IMR-90 (cell line): ENCODE data around the gene FBXW5. TPM values are rescaled to one million over a fixed set of nuclear protein-coding genes. Genes with fewer than 3 reads are reported as not detected.

ENCODE experiments used
- ATAC-seq: fragments of 200-7000 bp; cut with Tn5 transposase; 2 replicates; pipeline ENCODE4 v1.9.1; 2020; ENCODE audit warnings: low read depth, mild to moderate bottlenecking, moderate library complexity
- BruUV-seq: library from RNA; stranded (reverse); fragments of 400-500 nt; replicated peaks from 2 replicates; lab custom pipeline; 2021; lab: Mats Ljungman, UMichigan
- CTCF ChIA-PET: fragments of 300-600 bp; formaldehyde crosslinking; extraction: SDS; loops from one replicate; lab custom pipeline; 2021; ENCODE audit warnings: antibody characterized with exemption; lab: Yijun Ruan, JAX
- POLR2A ChIA-PET: fragments of 300-600 bp; sonication (Branson Sonifier 250); formaldehyde crosslinking; loops from one replicate; lab custom pipeline; 2022; ENCODE audit warnings: antibody characterized with exemption; ENCODE audit not compliant: unreplicated experiment; lab: Charles Lee
- DNase-seq: peaks from one replicate; pipeline ENCODE4 v3.0.0; 2013
- H2AFZ ChIP-seq: replicated peaks from 2 replicates; pipeline ENCODE3; 2013; ENCODE audit warnings: low read length, mild to moderate bottlenecking; ENCODE audit not compliant: poor library complexity
- H2AK5ac ChIP-seq: 2 replicates; pipeline ENCODE4 v1.6.1; 2013; ENCODE audit warnings: low read depth, low read length, inconsistent platforms
- H2AK9ac ChIP-seq: replicated peaks from 2 replicates; pipeline ENCODE3; 2013; ENCODE audit warnings: mild to moderate bottlenecking, low read depth, low read length, moderate library complexity; ENCODE audit not compliant: poor library complexity
- H2BK120ac ChIP-seq: 2 replicates; pipeline ENCODE4 v1.6.1; 2013; ENCODE audit warnings: low read depth, low read length, inconsistent platforms
- H2BK15ac ChIP-seq: 3 replicates; pipeline ENCODE4 v1.6.1; 2013; ENCODE audit warnings: low read depth, low read length, inconsistent platforms
- H2BK20ac ChIP-seq: 2 replicates; pipeline ENCODE4 v1.6.1; 2013; ENCODE audit warnings: low read depth, mild to moderate bottlenecking, inconsistent platforms, low read length, moderate library complexity
- H2BK5ac ChIP-seq: 2 replicates; pipeline ENCODE4 v1.6.1; 2013; ENCODE audit warnings: mild to moderate bottlenecking, low read depth, low read length, inconsistent platforms; ENCODE audit not compliant: poor library complexity, severe bottlenecking
- H3K14ac ChIP-seq: replicated peaks from 2 replicates; pipeline ENCODE4 v1.6.1; 2013; ENCODE audit warnings: low read depth, low read length, inconsistent platforms
- H3K18ac ChIP-seq: 2 replicates; pipeline ENCODE4 v1.6.1; 2013; ENCODE audit warnings: low read depth, low read length, control low read depth
- H3K23ac ChIP-seq: 2 replicates; pipeline ENCODE4 v1.6.1; 2013; ENCODE audit warnings: low read depth, low read length, inconsistent platforms
- H3K27ac ChIP-seq: 2 replicates; pipeline ENCODE4 v1.5.1; 2013; ENCODE audit warnings: mild to moderate bottlenecking, control low read depth, low read length; ENCODE audit not compliant: insufficient read depth
- H3K27me3 ChIP-seq: 2 replicates; pipeline ENCODE4 v1.6.1; 2013; ENCODE audit warnings: low read length; ENCODE audit not compliant: control insufficient read depth, insufficient read depth
- H3K36me3 ChIP-seq: 2 replicates; pipeline ENCODE4 v1.6.1; 2013; ENCODE audit warnings: low read length, mixed read lengths; ENCODE audit not compliant: control insufficient read depth, insufficient read depth
- H3K4ac ChIP-seq: 2 replicates; pipeline ENCODE4 v1.6.1; 2013; ENCODE audit warnings: low read depth, low read length, inconsistent platforms
- H3K4me1 ChIP-seq: 2 replicates; pipeline ENCODE4 v1.6.1; 2013; ENCODE audit warnings: low read length, mixed read lengths; ENCODE audit not compliant: control insufficient read depth, insufficient read depth
- H3K4me2 ChIP-seq: 2 replicates; pipeline ENCODE4 v1.6.1; 2013; ENCODE audit warnings: low read depth, mild to moderate bottlenecking, control low read depth, low read length, moderate library complexity
- H3K4me3 ChIP-seq: 2 replicates; pipeline ENCODE4 v1.5.1; 2013; ENCODE audit warnings: low read depth, mild to moderate bottlenecking, control low read depth, low read length, moderate library complexity; ENCODE audit not compliant: insufficient read depth
- H3K56ac ChIP-seq: 2 replicates; pipeline ENCODE4 v1.6.1; 2013; ENCODE audit warnings: low read length, inconsistent platforms; ENCODE audit not compliant: insufficient read depth; ENCODE audit errors: extremely low read depth
- H3K79me1 ChIP-seq, 2 experiments: 2 replicates each; pipeline ENCODE4 v1.6.1; 2013; ENCODE audit warnings: low read length in 2 of 2, inconsistent platforms in 1 of 2, low read depth in 1 of 2
- H3K9ac ChIP-seq: 2 replicates; pipeline ENCODE4 v1.6.1; 2013; ENCODE audit warnings: low read depth, low read length, control low read depth
- H3K9me1 ChIP-seq: 2 replicates; pipeline ENCODE4 v1.6.1; 2013; ENCODE audit warnings: low read length, inconsistent platforms; ENCODE audit not compliant: insufficient read depth
- H3K9me3 ChIP-seq: 2 replicates; pipeline ENCODE4 v1.6.1; 2013; ENCODE audit warnings: low read length; ENCODE audit not compliant: control insufficient read depth, insufficient read depth
- H4K20me1 ChIP-seq: 2 replicates; pipeline ENCODE4 v1.6.1; 2013; ENCODE audit warnings: low read length, inconsistent platforms; ENCODE audit not compliant: insufficient read depth
- H4K5ac ChIP-seq: 2 replicates; pipeline ENCODE4 v1.6.1; 2013; ENCODE audit warnings: mild to moderate bottlenecking, low read depth, low read length, control low read depth
- H4K8ac ChIP-seq, 2 experiments: 2 replicates each; pipeline ENCODE4 v1.6.1; 2013; ENCODE audit warnings: low read depth in 2 of 2, low read length in 2 of 2, control low read depth in 1 of 2, inconsistent platforms in 1 of 2
- H4K91ac ChIP-seq: 2 replicates; pipeline ENCODE4 v1.6.1; 2013; ENCODE audit warnings: low read depth, low read length, inconsistent platforms; ENCODE audit not compliant: insufficient read depth
- BHLHE40 ChIP-seq: fragments of 150-350 bp; IDR thresholded peaks from 2 replicates; pipeline ENCODE4 v1.6.1; 2016; ENCODE audit warnings: mild to moderate bottlenecking, low read depth, low read length
- ELK1 ChIP-seq: fragments of 150-350 bp; IDR thresholded peaks from 2 replicates; pipeline ENCODE4 v1.6.1; 2016; ENCODE audit warnings: low read depth, mild to moderate bottlenecking, low read length, moderate library complexity, borderline replicate concordance
- FOS ChIP-seq: fragments of 150-350 bp; IDR thresholded peaks from 2 replicates; pipeline ENCODE4 v1.6.1; 2016; ENCODE audit warnings: low read depth, low read length
- MXI1 ChIP-seq: IDR thresholded peaks from 2 replicates; pipeline ENCODE4 v1.6.1; 2012; ENCODE audit warnings: low read depth, mild to moderate bottlenecking, low read length, moderate library complexity, borderline replicate concordance
- POLR2A ChIP-seq: IDR thresholded peaks from 2 replicates; pipeline ENCODE4 v1.6.1; 2012; ENCODE audit warnings: mild to moderate bottlenecking, low read depth, low read length
- RAD21 ChIP-seq: IDR thresholded peaks from 2 replicates; pipeline ENCODE4 v1.6.1; 2012; ENCODE audit warnings: low read length, improper control_type of control experiment
- whole genome bisulfite sequencing, 2 experiments: methylation state at CpG; one replicate each; pipeline versions ENCODE4 v1.1.5 to v1.1.7; 2013; ENCODE audit warnings: missing lambda C conversion rate in 2 of 2; ENCODE audit not compliant: insufficient read length in 1 of 2; ENCODE audit errors: extremely low coverage in 2 of 2; 5-methylcytosine and 5-hydroxymethylcytosine counted together
- dilution Hi-C: fragments of 300-500 bp; cut with HindIII; formaldehyde crosslinking; loops from one replicate; pipeline ENCODE4 v1.14.3; 2018; ENCODE audit warnings: low sequenced_read_pairs; ENCODE audit not compliant: unreplicated experiment
- in situ Hi-C: fragments of 300-500 bp; cut with MboI; formaldehyde crosslinking; loops from 3 replicates; pipeline ENCODE4 v1.14.3; 2019; ENCODE audit warnings: low sequenced_read_pairs, inconsistent platforms, mixed read lengths
- intact Hi-C: fragments of 100-400 bp; cut with micrococcal nuclease; formaldehyde crosslinking; loops from 2 replicates; pipeline ENCODE4 v1.10.0; 2022
- polyA plus RNA-seq, 3 experiments: library from polyadenylated mRNA; depleted of rRNA; stranded (reverse); fragments of >200 nt; gene quantifications; 2 replicates each; pipeline ENCODE4 v1.2.3, GENCODE V29; 2012; ENCODE audit warnings: low replicate concordance in 1 of 3
- total RNA-seq: library from RNA; depleted of rRNA; stranded (reverse); fragments of >200 nt; gene quantifications from 2 replicates; pipeline ENCODE4 v1.2.3, GENCODE V29; 2012; rRNA removed

The FBXW5 gene
- total and polyA plus RNA-seq, 2 of the 4 experiments (the other 2 are of a cell fraction): 65.1 to 80.2 TPM

- dilution Hi-C loops (no loop called here), intact Hi-C loops (no loop called here), in situ Hi-C loops (no loop called here)
- H3K27ac ChIP-seq: no peak overlapping the region
- H3K9me1 ChIP-seq: peaks cover 14% of the 10 kb centered on the region; the same call in 1 of the 2 replicates
- H3K9me3 ChIP-seq: no peaks in the 10 kb centered on the region
- no peak overlapping the region for H2BK20ac ChIP-seq
- H3K56ac ChIP-seq: no peak overlapping the region
- 0 out of 2 replicates have a peak, but pooled peaks cover 8% of the 10 kb centered on the region for H3K36me3 ChIP-seq
- H3K4ac ChIP-seq: no peak overlapping the region
- DNase-seq (no peak), ATAC-seq (no peak)
- WGBS, 2 experiments: 100% methylated on average over 6 of the region's 13 CpGs; no CpG with 5 or more reads in 1 of the 2 experiments
- no peak overlapping the region for H4K8ac ChIP-seq
- no peak for TF ChIP-seq MXI1
- no peak for TF ChIP-seq FOS
- TF ChIP-seq RAD21: no peak
- TF ChIP-seq ELK1: no peak
- no peak for TF ChIP-seq BHLHE40
- TF ChIP-seq POLR2A: no peak
- no peak overlapping the region for H2BK120ac ChIP-seq
- no peak overlapping the region for H4K5ac ChIP-seq
- no peak overlapping the region for H2AK5ac ChIP-seq
- no peak overlapping the region for H3K9ac ChIP-seq
- H3K18ac ChIP-seq: no peak overlapping the region
- H3K79me1 ChIP-seq: peaks cover 18 to 73% of the 10 kb centered on the region in 2 experiments
- no peak overlapping the region for H2BK15ac ChIP-seq
- H3K27me3 ChIP-seq: no peaks in the 10 kb centered on the region
- H3K14ac ChIP-seq: no peak overlapping the region
- peaks cover 3% of the 10 kb centered on the region for H3K4me1 ChIP-seq
- no peak overlapping the region for H3K4me3 ChIP-seq
- no peak overlapping the region for H4K91ac ChIP-seq
- POLR2A ChIA-PET: no interaction called here
- H4K20me1 ChIP-seq: peaks cover 19% of the 10 kb centered on the region
- no peak overlapping the region for H2BK5ac ChIP-seq
- no peak overlapping the region for H2AK9ac ChIP-seq
- CTCF ChIA-PET: no interaction called here
- no peak overlapping the region for H2AFZ ChIP-seq
- no peak overlapping the region for H3K23ac ChIP-seq
- H3K4me2 ChIP-seq: no peak overlapping the region
- BruUV-seq: no TSS peak
Observed at GRCh38 chr9:136890661-136891060, 53.9 kb downstream of the FBXW5 start.

Other genes starting within 250 kb of the FBXW5 start
Only the 30 nearest of the 32 such genes appear.
- gene DIPK1B, start 232.2 kb downstream of the FBXW5 start, total RNA-seq: 3.1 and 3.4 TPM in 2 replicates
- 7.1 and 8.5 TPM in 2 replicates for gene DIPK1B, start 232.2 kb downstream of the FBXW5 start, polyA plus RNA-seq (2012; rRNA removed)
- gene LCN10, start 201.8 kb downstream of the FBXW5 start, total RNA-seq: not detected in 2 replicates
- not detected in 2 replicates for gene LCN10, start 201.8 kb downstream of the FBXW5 start, polyA plus RNA-seq (2012; rRNA removed)
- gene LCN6, start 196.2 kb downstream of the FBXW5 start, total RNA-seq: not detected in 2 replicates
- not detected in 2 replicates for gene LCN6, start 196.2 kb downstream of the FBXW5 start, polyA plus RNA-seq (2012; rRNA removed)
- not detected in 2 replicates for gene LCN8, start 186.5 kb downstream of the FBXW5 start, total RNA-seq
- gene LCN8, start 186.5 kb downstream of the FBXW5 start, polyA plus RNA-seq (2012; rRNA removed): not detected in 2 replicates
- gene LCN15, start 180.2 kb downstream of the FBXW5 start, total RNA-seq: not detected in 2 replicates
- not detected in 2 replicates for gene LCN15, start 180.2 kb downstream of the FBXW5 start, polyA plus RNA-seq (2012; rRNA removed)
- 37.2 and 39.1 TPM in 2 replicates for gene TMEM141, start 153.4 kb downstream of the FBXW5 start, total RNA-seq
- gene TMEM141, start 153.4 kb downstream of the FBXW5 start, polyA plus RNA-seq (2012; rRNA removed): 72.6 and 77.8 TPM in 2 replicates
- gene CCDC183, start 148.4 kb downstream of the FBXW5 start, total RNA-seq: under 0.01 TPM in 1 of 2 replicates, not detected in the other
- gene CCDC183, start 148.4 kb downstream of the FBXW5 start, polyA plus RNA-seq (2012; rRNA removed): 0.29 and 0.44 TPM in 2 replicates
- 43.9 and 47.5 TPM in 2 replicates for gene RABL6, start 136.8 kb downstream of the FBXW5 start, total RNA-seq
- 37.1 and 40.4 TPM in 2 replicates for gene RABL6, start 136.8 kb downstream of the FBXW5 start, polyA plus RNA-seq (2012; rRNA removed)
- 0.18 and 0.28 TPM in 2 replicates for gene AJM1, start 102.3 kb downstream of the FBXW5 start, total RNA-seq
- gene AJM1, start 102.3 kb downstream of the FBXW5 start, polyA plus RNA-seq (2012; rRNA removed): 1.5 and 1.9 TPM in 2 replicates
- gene PHPT1, start 95.3 kb downstream of the FBXW5 start, total RNA-seq: 70.3 and 79.8 TPM in 2 replicates
- gene PHPT1, start 95.3 kb downstream of the FBXW5 start, polyA plus RNA-seq (2012; rRNA removed): 214 and 338 TPM in 2 replicates
- gene MAMDC4, start 92.4 kb downstream of the FBXW5 start, total RNA-seq: 0.18 and 0.28 TPM in 2 replicates
- gene MAMDC4, start 92.4 kb downstream of the FBXW5 start, polyA plus RNA-seq (2012; rRNA removed): 3.5 and 5.0 TPM in 2 replicates
- 279 and 538 TPM in 2 replicates for gene EDF1, start 78.4 kb downstream of the FBXW5 start, total RNA-seq
- gene EDF1, start 78.4 kb downstream of the FBXW5 start, polyA plus RNA-seq (2012; rRNA removed): 701 and 703 TPM in 2 replicates
- gene TRAF2, start 58.2 kb downstream of the FBXW5 start, total RNA-seq: 5.8 and 6.6 TPM in 2 replicates
- 12.0 and 12.9 TPM in 2 replicates for gene TRAF2, start 58.2 kb downstream of the FBXW5 start, polyA plus RNA-seq (2012; rRNA removed)
- gene C8G, start 505 bp upstream of the FBXW5 start, total RNA-seq: not detected in 2 replicates
- 0.37 and 0.80 TPM in 2 replicates for gene C8G, start 505 bp upstream of the FBXW5 start, polyA plus RNA-seq (2012; rRNA removed)
- not detected in 2 replicates for gene LCN12, start 7.5 kb upstream of the FBXW5 start, total RNA-seq
- gene LCN12, start 7.5 kb upstream of the FBXW5 start, polyA plus RNA-seq (2012; rRNA removed): 0.12 TPM in 1 of 2 replicates, not detected in the other
- gene PTGDS, start 32.8 kb upstream of the FBXW5 start, total RNA-seq: not detected in 2 replicates
- 0.87 and 1.2 TPM in 2 replicates for gene PTGDS, start 32.8 kb upstream of the FBXW5 start, polyA plus RNA-seq (2012; rRNA removed)
- not detected in 2 replicates for gene LCNL1, start 38.3 kb upstream of the FBXW5 start, total RNA-seq
- gene LCNL1, start 38.3 kb upstream of the FBXW5 start, polyA plus RNA-seq (2012; rRNA removed): 0.13 and 0.15 TPM in 2 replicates
- gene PAXX, start 47.7 kb upstream of the FBXW5 start, total RNA-seq: 4.4 and 5.7 TPM in 2 replicates
- gene PAXX, start 47.7 kb upstream of the FBXW5 start, polyA plus RNA-seq (2012; rRNA removed): 24.6 and 30.2 TPM in 2 replicates
- gene CLIC3, start 51.8 kb upstream of the FBXW5 start, total RNA-seq: 0.18 and 0.28 TPM in 2 replicates
- 1.7 and 2.1 TPM in 2 replicates for gene CLIC3, start 51.8 kb upstream of the FBXW5 start, polyA plus RNA-seq (2012; rRNA removed)
- 3.8 and 4.4 TPM in 2 replicates for gene ABCA2, start 83.5 kb upstream of the FBXW5 start, total RNA-seq
- gene ABCA2, start 83.5 kb upstream of the FBXW5 start, polyA plus RNA-seq (2012; rRNA removed): 46.0 and 52.3 TPM in 2 replicates
- not detected in 2 replicates for gene FUT7, start 87.3 kb upstream of the FBXW5 start, total RNA-seq
- gene FUT7, start 87.3 kb upstream of the FBXW5 start, polyA plus RNA-seq (2012; rRNA removed): not detected in 2 replicates
- 2.7 and 2.8 TPM in 2 replicates for gene NPDC1, start 101.4 kb upstream of the FBXW5 start, total RNA-seq
- gene NPDC1, start 101.4 kb upstream of the FBXW5 start, polyA plus RNA-seq (2012; rRNA removed): 58.1 and 74.0 TPM in 2 replicates
- not detected in 2 replicates for gene ENTPD2, start 109.3 kb upstream of the FBXW5 start, total RNA-seq
- not detected in 2 replicates for gene ENTPD2, start 109.3 kb upstream of the FBXW5 start, polyA plus RNA-seq (2012; rRNA removed)
- gene SAPCD2, start 125.8 kb upstream of the FBXW5 start, total RNA-seq: 3.3 and 3.4 TPM in 2 replicates
- gene SAPCD2, start 125.8 kb upstream of the FBXW5 start, polyA plus RNA-seq (2012; rRNA removed): 4.9 and 6.4 TPM in 2 replicates
- gene UAP1L1, start 132.8 kb upstream of the FBXW5 start, total RNA-seq: 2.3 and 2.5 TPM in 2 replicates
- 8.7 and 9.8 TPM in 2 replicates for gene UAP1L1, start 132.8 kb upstream of the FBXW5 start, polyA plus RNA-seq (2012; rRNA removed)
- gene MAN1B1, start 142.2 kb upstream of the FBXW5 start, total RNA-seq: 25.0 and 28.7 TPM in 2 replicates
- gene MAN1B1, start 142.2 kb upstream of the FBXW5 start, polyA plus RNA-seq (2012; rRNA removed): 49.8 and 55.1 TPM in 2 replicates
- 14.2 and 14.9 TPM in 2 replicates for gene DPP7, start 170.0 kb upstream of the FBXW5 start, total RNA-seq
- 76.4 and 88.2 TPM in 2 replicates for gene DPP7, start 170.0 kb upstream of the FBXW5 start, polyA plus RNA-seq (2012; rRNA removed)
- gene GRIN1, start 194.4 kb upstream of the FBXW5 start, total RNA-seq: not detected in 2 replicates
- gene GRIN1, start 194.4 kb upstream of the FBXW5 start, polyA plus RNA-seq (2012; rRNA removed): 0.04 and 0.09 TPM in 2 replicates
- not detected in 2 replicates for gene LRRC26, start 225.3 kb upstream of the FBXW5 start, total RNA-seq
- gene LRRC26, start 225.3 kb upstream of the FBXW5 start, polyA plus RNA-seq (2012; rRNA removed): not detected in 2 replicates
- not detected in 2 replicates for gene TMEM210, start 227.3 kb upstream of the FBXW5 start, total RNA-seq
- not detected in 2 replicates for gene TMEM210, start 227.3 kb upstream of the FBXW5 start, polyA plus RNA-seq (2012; rRNA removed)